NT2/D1 (cell line): Measurements from ENCODE around the gene FIP1L1.

Experiments
- DNase-seq: peaks from one replicate; pipeline ENCODE4 v3.0.0-alpha.2; 2011; ENCODE audit warnings: low read depth, low spot score
- H3K27me3 ChIP-seq: 2 replicates; pipeline ENCODE4 v1.6.0; 2011; ENCODE audit warnings: mild to moderate bottlenecking; ENCODE audit not compliant: insufficient read length, insufficient read depth
- H3K36me3 ChIP-seq: 2 replicates; pipeline ENCODE4 v1.6.1; 2011; ENCODE audit warnings: mild to moderate bottlenecking, low read length, mixed read lengths; ENCODE audit not compliant: insufficient read depth, insufficient read length
- H3K4me1 ChIP-seq: 2 replicates; pipeline ENCODE4 v1.5.1; 2011; ENCODE audit not compliant: insufficient read depth, insufficient read length
- H3K4me3 ChIP-seq: 2 replicates; pipeline ENCODE4 v1.5.1; 2011; ENCODE audit warnings: low read depth; ENCODE audit not compliant: insufficient read length
- H3K9ac ChIP-seq: 2 replicates; pipeline ENCODE4 v1.6.0; 2011; ENCODE audit warnings: low read depth; ENCODE audit not compliant: insufficient read length
- H3K9me3 ChIP-seq: 2 replicates; pipeline ENCODE4 v1.5.1; 2011; ENCODE audit warnings: mild to moderate bottlenecking, low read length; ENCODE audit not compliant: insufficient read depth
- SUZ12 ChIP-seq: IDR thresholded peaks from 2 replicates; pipeline ENCODE4 v1.6.1; 2011; ENCODE audit not compliant: insufficient read length, insufficient read depth; ENCODE audit errors: extremely low read depth
- YY1 ChIP-seq: IDR thresholded peaks from 2 replicates; pipeline ENCODE4 v1.6.1; 2011; ENCODE audit not compliant: insufficient read length, insufficient read depth
- ZNF274 ChIP-seq: IDR thresholded peaks from 2 replicates; pipeline ENCODE4 v1.6.1; 2011; ENCODE audit warnings: mild to moderate bottlenecking, low read depth, low read length

FIP1L1 gene

DNA sequence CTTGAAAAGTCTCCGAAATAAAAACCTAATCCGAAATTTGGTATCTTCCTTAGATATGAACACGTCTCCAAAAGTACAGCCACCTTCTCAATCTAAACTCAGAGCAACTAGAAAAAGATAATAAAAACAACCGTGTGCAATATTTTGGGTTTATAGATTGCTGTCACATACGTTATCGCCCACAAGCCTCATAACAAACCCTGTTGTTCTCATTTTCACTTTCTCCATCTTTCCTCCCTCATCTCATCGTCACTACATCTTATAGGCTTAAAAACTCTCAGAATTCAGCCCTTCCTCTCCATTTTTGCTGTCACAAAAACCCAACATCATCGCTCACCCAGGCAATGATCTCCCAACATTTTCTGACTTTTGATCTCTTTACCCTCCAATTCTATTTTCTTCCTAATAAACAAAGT is 11.1 kb upstream of the FIP1L1 start:
- Histone ChIP-seq H3K36me3 (no peaks in the 10 kb centered on the region), H3K4me3 (peak overlapping the region; percentile 92), H3K27me3 (peaks cover 14% of the 10 kb centered on the region), H3K9me3 (no peaks in the 10 kb centered on the region), H3K4me1 (no peaks in the 10 kb centered on the region), H3K9ac (no peak overlapping the region)
- TF ChIP-seq YY1 (no peak), SUZ12 (no peak), ZNF274 (no peak)
- no peak for DNase-seq

DNA sequence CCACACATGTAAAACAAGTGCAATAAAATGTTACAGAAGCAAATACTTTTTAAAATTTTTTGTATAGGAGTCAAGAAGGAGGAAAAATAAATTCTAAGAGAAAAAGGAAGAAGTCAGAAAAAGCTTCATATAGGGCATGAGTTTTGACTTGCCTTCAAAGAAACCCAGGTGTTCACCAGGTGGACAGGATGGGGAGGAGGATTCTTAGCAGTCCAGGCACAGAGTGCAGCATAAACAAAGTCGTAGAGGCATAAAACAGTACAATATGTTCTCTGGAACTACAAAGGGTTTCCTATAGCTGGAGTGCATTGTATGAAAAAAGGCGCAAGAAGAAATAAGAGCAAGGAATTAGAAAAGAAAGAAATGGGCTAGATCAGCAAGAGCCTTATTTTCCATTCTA is 9.7 kb upstream of the FIP1L1 start:
- Histone ChIP-seq H3K9me3 (no peaks in the 10 kb centered on the region), H3K4me1 (no peaks in the 10 kb centered on the region)
- no peak for TF ChIP-seq ZNF274
- no peak for TF ChIP-seq SUZ12
- TF ChIP-seq YY1: no peak

DNA sequence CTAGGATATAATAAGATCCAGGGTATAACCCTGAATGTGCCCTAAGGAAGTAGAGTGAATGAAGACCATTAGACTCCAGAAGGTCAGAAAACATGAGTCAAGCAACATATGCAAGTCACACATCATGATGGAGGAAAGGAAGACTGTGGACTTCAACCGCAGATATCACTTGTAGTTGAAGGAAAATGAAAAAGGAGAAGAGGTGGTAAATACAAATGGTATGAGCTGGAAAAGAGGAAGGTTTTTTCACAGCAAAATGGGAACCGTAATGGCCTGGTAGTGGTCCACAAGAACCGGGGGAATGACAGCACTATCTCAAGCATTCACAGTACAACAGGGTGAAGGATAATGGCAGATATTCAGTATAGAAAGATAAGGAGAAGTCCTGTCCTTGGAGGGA is 6.4 kb upstream of the FIP1L1 start:
- Histone ChIP-seq H3K9me3 (no peaks in the 10 kb centered on the region), H3K9ac (no peak overlapping the region), H3K4me3 (no peak overlapping the region), H3K36me3 (no peaks in the 10 kb centered on the region), H3K4me1 (no peaks in the 10 kb centered on the region), H3K27me3 (peaks cover 14% of the 10 kb centered on the region)
- no peak for DNase-seq
- TF ChIP-seq SUZ12: no peak
- no peak for TF ChIP-seq YY1
- TF ChIP-seq ZNF274: no peak

More for the DNA sequence above, 9.7 kb upstream of the FIP1L1 start:
- Histone ChIP-seq H3K4me3 (no peak overlapping the region), H3K36me3 (no peaks in the 10 kb centered on the region), H3K27me3 (peaks cover 14% of the 10 kb centered on the region), H3K9ac (no peak overlapping the region)
- DNase-seq: no peak

DNA sequence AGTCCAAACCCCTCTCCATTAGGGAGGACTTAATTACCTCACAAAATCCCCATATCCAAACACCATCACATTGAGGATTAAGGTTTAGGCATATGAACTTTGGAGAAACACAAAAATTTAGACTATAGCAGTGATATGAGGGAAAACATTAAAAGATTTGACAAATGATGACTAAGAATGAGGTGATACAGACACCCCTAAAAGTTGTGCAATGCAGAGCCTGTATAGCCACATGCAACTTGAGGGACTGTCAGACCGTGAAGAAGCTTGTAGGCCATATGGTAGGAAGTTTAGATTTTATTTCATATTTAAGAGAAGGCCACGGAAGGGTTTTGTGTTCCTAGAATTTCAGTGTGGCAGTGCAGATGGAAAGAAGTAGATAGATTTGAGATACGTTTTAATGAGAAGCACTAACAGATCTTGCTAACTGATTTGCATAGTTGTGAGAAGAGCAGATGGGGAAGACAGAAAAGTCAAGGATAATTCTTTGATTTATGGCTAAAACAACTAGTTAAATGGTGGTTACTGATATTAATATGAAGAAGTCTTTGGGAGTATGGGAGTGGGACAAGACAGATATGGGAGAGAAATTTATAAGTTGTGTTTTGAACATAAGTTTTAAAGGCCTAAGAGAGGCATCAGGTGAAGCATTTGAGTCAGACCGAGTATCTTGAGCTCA is 5.5 kb upstream of the FIP1L1 start:
- Histone ChIP-seq H3K9ac (no peak overlapping the region), H3K27me3 (peaks cover 14% of the 10 kb centered on the region), H3K36me3 (no peaks in the 10 kb centered on the region), H3K4me1 (no peaks in the 10 kb centered on the region), H3K4me3 (no peak overlapping the region), H3K9me3 (no peaks in the 10 kb centered on the region)
- DNase-seq: no peak
- TF ChIP-seq YY1: no peak
- TF ChIP-seq ZNF274: no peak
- TF ChIP-seq SUZ12: no peak

DNA sequence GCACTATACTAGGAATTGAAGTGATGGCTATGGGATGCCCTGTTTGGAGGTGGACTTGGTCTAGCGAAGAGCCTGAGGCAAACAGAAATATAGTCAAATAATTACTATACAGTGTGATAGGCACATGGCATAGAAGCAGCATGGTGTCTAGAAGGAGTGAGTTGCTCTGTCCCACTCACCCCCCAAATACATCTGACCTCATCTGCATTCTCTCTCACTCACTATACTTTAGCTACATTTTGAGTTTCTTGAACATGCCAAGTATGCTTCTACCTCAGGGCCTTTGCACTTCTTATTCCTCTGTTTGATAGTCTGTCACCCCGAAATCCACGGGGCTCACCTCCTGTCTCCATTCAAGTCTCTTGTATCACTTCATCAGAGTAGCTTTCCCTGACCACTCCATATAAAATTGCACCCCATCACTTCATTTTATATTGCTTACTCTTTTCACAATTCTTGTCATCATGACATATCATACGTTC is 2.6 kb upstream of the FIP1L1 start:
- Histone ChIP-seq H3K9ac (no peak overlapping the region), H3K27me3 (peaks cover 3% of the 10 kb centered on the region), H3K4me1 (no peaks in the 10 kb centered on the region), H3K36me3 (peaks cover 4% of the 10 kb centered on the region), H3K9me3 (no peaks in the 10 kb centered on the region), H3K4me3 (no peak overlapping the region)
- no peak for DNase-seq
- TF ChIP-seq SUZ12: no peak
- TF ChIP-seq ZNF274: no peak
- TF ChIP-seq YY1: no peak

DNA sequence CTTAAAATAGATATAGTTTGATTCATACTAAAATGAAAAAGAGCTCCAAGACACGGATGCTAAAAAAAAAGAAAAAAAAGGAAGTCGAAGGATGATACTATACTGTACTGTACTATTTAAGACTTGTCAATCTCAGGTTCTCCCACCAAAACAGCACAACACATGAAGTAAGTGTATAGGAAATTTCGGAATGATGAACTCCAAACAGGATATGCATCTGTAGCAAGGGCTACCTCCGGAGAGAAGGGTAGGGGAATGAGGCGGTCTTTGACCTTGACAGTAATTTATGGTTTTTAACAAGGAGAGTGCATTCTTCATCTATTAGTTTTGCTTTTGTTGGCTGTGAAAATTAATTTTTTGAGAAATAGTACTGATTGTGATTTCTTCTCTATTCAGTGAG is 541 bp upstream of the FIP1L1 start:
- Histone ChIP-seq H3K4me1 (no peaks in the 10 kb centered on the region), H3K9ac (no peak overlapping the region), H3K9me3 (no peaks in the 10 kb centered on the region), H3K27me3 (no peaks in the 10 kb centered on the region), H3K4me3 (peak overlapping the region; percentile 90), H3K36me3 (peaks cover 18% of the 10 kb centered on the region)
- no peak for DNase-seq
- TF ChIP-seq YY1: no peak
- no peak for TF ChIP-seq ZNF274
- TF ChIP-seq SUZ12: no peak

DNA sequence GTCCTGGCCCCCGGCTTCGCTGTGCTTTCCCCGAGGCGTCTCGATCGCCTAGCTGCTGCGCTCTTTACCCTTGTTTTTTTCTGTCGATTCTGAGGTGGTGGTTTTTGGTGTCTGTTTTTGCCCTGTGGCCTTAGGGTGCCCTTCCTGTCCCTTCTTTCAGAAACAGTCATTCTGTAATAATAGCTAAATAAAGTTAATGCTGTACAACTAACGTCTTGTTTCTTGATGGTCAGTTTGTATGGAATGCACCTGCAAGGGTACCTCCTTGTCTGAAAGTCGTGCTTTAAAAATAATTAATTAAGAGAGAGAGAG is 686 bp downstream of the FIP1L1 start:
- Histone ChIP-seq H3K36me3 (peaks cover 25% of the 10 kb centered on the region), H3K9me3 (no peaks in the 10 kb centered on the region), H3K4me3 (peak overlapping the region; percentile 90), H3K4me1 (no peaks in the 10 kb centered on the region), H3K9ac (peak overlapping the region; percentile 93), H3K27me3 (no peaks in the 10 kb centered on the region)
- TF ChIP-seq YY1 (no peak), SUZ12 (no peak), ZNF274 (no peak)
- no peak for DNase-seq
